ENCODE results near the gene PUM2.

DNA sequence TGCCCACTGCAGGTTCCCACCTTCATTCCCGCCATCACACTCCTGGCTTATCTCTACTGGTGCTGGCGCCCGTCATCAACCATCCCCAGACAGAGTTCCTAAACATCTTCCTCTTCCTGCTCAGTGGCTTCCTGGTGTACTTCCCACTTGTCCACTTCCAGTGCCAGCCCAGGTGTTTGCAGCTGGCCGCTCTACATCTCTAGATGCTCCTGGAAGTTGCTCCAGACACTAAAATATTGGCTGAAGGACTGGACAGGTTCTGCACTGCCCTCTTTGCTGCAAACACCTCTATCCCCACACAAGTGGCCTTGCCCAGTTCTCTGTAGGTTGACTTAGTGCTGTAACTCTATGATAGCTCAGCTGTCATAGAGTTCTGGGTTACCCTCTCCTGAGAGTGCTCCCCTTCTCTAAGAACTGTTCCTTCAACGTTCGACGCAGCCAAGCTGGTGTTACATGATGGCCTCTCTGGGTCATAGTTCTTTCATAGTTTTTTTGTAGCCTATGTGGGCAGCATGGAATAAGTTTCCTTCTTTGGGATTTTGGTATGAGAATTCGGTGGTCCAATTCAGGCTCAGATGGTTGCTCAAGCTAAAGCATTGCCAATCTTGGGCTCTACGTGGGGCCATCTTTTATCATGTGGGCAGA, 45.8 kb upstream of the PUM2 start:
- no peak for TF ChIP-seq YY1 (IDR thresholded peaks at IDR 0.05; ENCODE audit: insufficient read depth, insufficient read length)
- no peak for TF ChIP-seq SUZ12 (IDR thresholded peaks at IDR 0.05; ENCODE audit: extremely low read depth, insufficient read depth, insufficient read length)
- TF ChIP-seq ZNF274 (IDR thresholded peaks at IDR 0.05; ENCODE audit: low read depth, low read length) = no peak
